Neural cell (in vitro differentiated cells): ENCODE measurements around the gene DYDC2. TPM values are rescaled to one million over a fixed set of nuclear protein-coding genes. Genes with fewer than 3 reads are reported as not detected.

Source experiments
- polyA plus RNA-seq: library from polyadenylated mRNA; depleted of rRNA; stranded (reverse); fragments of >200 nt; gene quantifications from 2 replicates; pipeline ENCODE4 v1.2.3, GENCODE V29; 2014

The DYDC2 gene
- polyA plus RNA-seq, 1 donor from 2014 or later = 2.4 TPM

Other genes with a start within 250 kb of the DYDC2 start
- not detected in 2 replicates for gene PLAC9, start 224.1 kb upstream of the DYDC2 start, polyA plus RNA-seq
- gene ANXA11, start 151.2 kb upstream of the DYDC2 start, polyA plus RNA-seq = not detected in 2 replicates
- not detected in 2 replicates for gene MAT1A, start 67.1 kb upstream of the DYDC2 start, polyA plus RNA-seq
- gene DYDC1, start within 50 bp of the DYDC2 start, polyA plus RNA-seq = not detected in 2 replicates
- gene PRXL2A, start 51.8 kb downstream of the DYDC2 start, polyA plus RNA-seq = 56.3 and 60.5 TPM in 2 replicates
- 26.3 and 31.5 TPM in 2 replicates for gene TSPAN14, start 97.5 kb downstream of the DYDC2 start, polyA plus RNA-seq
- gene SH2D4B, start 181.1 kb downstream of the DYDC2 start, polyA plus RNA-seq = 1.4 and 1.6 TPM in 2 replicates